ENCODE measurements around the gene CASTOR1.

GRCh38 chr22:30280505-30280904, 8.8 kb downstream of the CASTOR1 start:
- TF ChIP-seq CTCF (conservative IDR thresholded peaks at IDR 0.05): no peak
- TF ChIP-seq ZFX (IDR thresholded peaks at IDR 0.05): no peak
